Breast epithelium (tissue), 4 donors: ENCODE measurements around the gene BACH2. TPM values are rescaled to one million over a fixed set of nuclear protein-coding genes. Genes with fewer than 3 reads are reported as not detected.

Source experiments
- DNase-seq, 2 donors: peaks; one replicate each; pipeline ENCODE4 v3.0.0-alpha.2; 2019; ENCODE audit warnings: low spot score in 2 of 2
- H3K27ac ChIP-seq, 2 donors: fragments of 200-600 bp; sonication (generic) in 1 of 2; one replicate each; pipeline ENCODE4 v1.5.1; 2016 to 2019; ENCODE audit warnings: mild to moderate bottlenecking in 1 of 2
- H3K27me3 ChIP-seq, 2 donors: fragments of 200-600 bp; sonication (generic) in 1 of 2; one replicate each; pipeline versions ENCODE4 v1.5.1 to v1.6.0; 2017 to 2019; ENCODE audit warnings: control low read depth in 1 of 2, mild to moderate bottlenecking in 1 of 2
- H3K36me3 ChIP-seq: fragments of 200-600 bp; one replicate; pipeline ENCODE4 v1.5.1; 2019
- H3K4me1 ChIP-seq, 2 donors: fragments of 200-600 bp; sonication (generic); one replicate each; pipeline ENCODE4 v1.5.1; 2016 to 2019; ENCODE audit warnings: control low read depth in 1 of 2
- H3K4me3 ChIP-seq, 3 donors: fragments of 200-600 bp; sonication (generic); 1 replicate in 2 of 3; 2 replicates in 1 of 3; pipeline ENCODE4 v1.5.1; 2016 to 2019; ENCODE audit warnings: mild to moderate bottlenecking in 3 of 3, moderate library complexity in 2 of 3
- H3K9me3 ChIP-seq, 2 donors: fragments of 200-600 bp; sonication (generic) in 1 of 2; one replicate each; pipeline ENCODE4 v1.5.1; 2016 to 2019; ENCODE audit warnings: control low read depth in 1 of 2
- CTCF ChIP-seq, 3 donors: fragments of 450-650 bp; IDR thresholded peaks; one replicate each; pipeline ENCODE4 v1.5.1; 2016 to 2017; ENCODE audit warnings: antibody characterized with exemption in 3 of 3, mild to moderate bottlenecking in 3 of 3, moderate library complexity in 3 of 3
- POLR2A ChIP-seq: fragments of 450-650 bp; IDR thresholded peaks from one replicate; pipeline ENCODE4 v1.6.1; 2016; ENCODE audit warnings: antibody characterized with exemption, mild to moderate bottlenecking, moderate library complexity
- POLR2AphosphoS5 ChIP-seq, 3 donors: sonication (generic); formaldehyde crosslinking; IDR thresholded peaks; one replicate each; pipeline ENCODE4 v1.6.1; 2017; ENCODE audit warnings: antibody characterized with exemption in 3 of 3
- intact Hi-C: fragments of 100-400 bp; cut with DNase I; formaldehyde crosslinking; loops from one replicate; pipeline ENCODE4 v1.15.1; 2023; ENCODE audit warnings: low total_unique reads
- total RNA-seq, 3 donors: library from RNA; depleted of rRNA; stranded (reverse); fragments of >200 nt; gene quantifications; one replicate each; pipeline ENCODE4 v1.1.0, GENCODE V29; 2016

BACH2 gene
- total RNA-seq, 3 donors from 2014 or later: 6.2 to 13.8 (median 7.0) TPM

GRCh38 chr6:90269334-90269733, 27.3 kb downstream of the BACH2 start:
- Histone ChIP-seq H3K36me3 (no peaks in the 10 kb centered on the region), H3K9me3 (peaks cover 0 to 8% of the 10 kb centered on the region in 2 donors), H3K4me3 (no peak overlapping the region), H3K27ac (no peak overlapping the region), H3K27me3 (no peaks in the 10 kb centered on the region), H3K4me1 (no peaks in the 10 kb centered on the region)
- intact Hi-C loops: no loop called here
- DNase-seq: no peak
- TF ChIP-seq POLR2A: no peak

- Histone ChIP-seq H3K4me3 (no peak overlapping the region), H3K4me1 (no peaks in the 10 kb centered on the region), H3K36me3 (no peaks in the 10 kb centered on the region), H3K9me3 (peaks cover 0 to 8% of the 10 kb centered on the region in 2 donors), H3K27me3 (no peaks in the 10 kb centered on the region), H3K27ac (no peak overlapping the region)
- TF ChIP-seq CTCF (IDR thresholded peaks at IDR 0.05): no peak
- DNase-seq: no peak
- intact Hi-C loops: no loop called here
These were observed 28.5 kb downstream of the BACH2 start for GRCh38 chr6:90268178-90268577.

GRCh38 chr6:90266905-90267621, 29.6 kb downstream of the BACH2 start:
- H3K27ac ChIP-seq: no peak overlapping the region
- TF ChIP-seq POLR2A (no peak), POLR2AphosphoS5 (IDR thresholded peaks at IDR 0.05) (no peak), CTCF (IDR thresholded peaks at IDR 0.05) (no peak)
- intact Hi-C loops: no loop called here
- no peak for DNase-seq
- no peak overlapping the region for H3K4me3 ChIP-seq
- H3K36me3 ChIP-seq: no peaks in the 10 kb centered on the region
- peaks cover 0 to 8% of the 10 kb centered on the region in 2 donors for H3K9me3 ChIP-seq
- no peaks in the 10 kb centered on the region for H3K4me1 ChIP-seq
- no peaks in the 10 kb centered on the region for H3K27me3 ChIP-seq

GRCh38 chr6:90264561-90264960, 32.1 kb downstream of the BACH2 start:
- H3K9me3 ChIP-seq: no peaks in the 10 kb centered on the region
- no peaks in the 10 kb centered on the region for H3K36me3 ChIP-seq
- no peak overlapping the region for H3K27ac ChIP-seq
- intact Hi-C loops: no loop called here
- H3K27me3 ChIP-seq: no peaks in the 10 kb centered on the region
- TF ChIP-seq CTCF (IDR thresholded peaks at IDR 0.05) (no peak), POLR2A (no peak), POLR2AphosphoS5 (IDR thresholded peaks at IDR 0.05) (no peak)
- DNase-seq: no peak
- H3K4me1 ChIP-seq: no peaks in the 10 kb centered on the region
- no peak overlapping the region for H3K4me3 ChIP-seq

GRCh38 chr6:90263633-90264032, 33.0 kb downstream of the BACH2 start:
- TF ChIP-seq POLR2AphosphoS5 (IDR thresholded peaks at IDR 0.05): no peak
- no peak for TF ChIP-seq CTCF (IDR thresholded peaks at IDR 0.05)
- TF ChIP-seq POLR2A: no peak
- Histone ChIP-seq H3K36me3 (no peaks in the 10 kb centered on the region), H3K27ac (no peak overlapping the region), H3K9me3 (no peaks in the 10 kb centered on the region), H3K27me3 (no peaks in the 10 kb centered on the region), H3K4me1 (no peaks in the 10 kb centered on the region), H3K4me3 (no peak overlapping the region)
- intact Hi-C loops: no loop called here
- DNase-seq: no peak
